Left forelimb (tissue), 1 donor: ENCODE measurements around the gene GABRB2.
"Not testable (repeated sequence)": the region's sequence is repeated elsewhere in the genome, so short reads cannot be mapped to it uniquely, and the experiment has no call there.

ENCODE experiments used
- DNase-seq: peaks from one replicate; pipeline ENCODE4 v3.0.0-alpha.2; 2018; ENCODE audit warnings: low spot score

GABRB2 gene

DNA sequence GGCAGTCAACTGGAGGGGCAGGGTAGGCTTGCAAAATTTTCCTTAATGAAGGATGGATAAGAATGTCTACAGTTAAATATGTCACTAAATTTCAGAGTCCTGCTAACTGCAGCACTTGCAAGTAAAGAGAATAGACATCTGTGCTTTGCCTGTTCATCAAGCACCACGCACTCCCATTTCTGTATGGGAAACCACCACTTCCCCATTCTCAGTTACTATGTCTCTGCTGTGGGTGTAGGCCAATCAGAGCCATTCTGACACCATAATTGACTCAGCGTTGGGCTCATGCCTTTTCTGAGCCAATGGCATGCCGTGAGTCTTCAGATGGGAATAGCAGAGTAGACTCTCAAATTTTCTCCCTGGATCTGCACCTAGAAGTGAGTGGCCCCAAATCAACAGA lies 247.5 kb downstream of the GABRB2 start:
- no peak for DNase-seq

DNA sequence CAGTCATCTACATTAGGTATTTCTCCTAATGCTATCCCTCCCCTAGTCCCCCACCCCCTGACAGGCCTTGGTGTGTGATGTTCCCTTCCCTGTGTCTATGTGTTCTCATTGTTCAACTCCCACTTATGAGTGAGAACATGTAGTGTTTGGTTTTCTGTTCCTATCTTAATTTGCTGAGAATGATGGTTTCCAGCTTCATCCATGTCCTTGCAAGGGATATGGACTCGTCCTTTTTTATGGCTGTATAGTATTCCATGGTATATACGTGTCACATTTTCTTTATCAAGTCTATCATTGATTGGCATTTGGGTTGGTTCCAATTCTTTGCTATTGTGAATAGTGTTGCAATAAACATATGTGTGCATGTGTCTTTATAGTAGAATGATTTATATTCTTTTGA lies 249.1 kb downstream of the GABRB2 start:
- DNase-seq: not testable (repeated sequence)

- DNase-seq: no peak
Observed at GRCh38 chr5:161295721-161296250, 250.7 kb downstream of the GABRB2 start.

DNA sequence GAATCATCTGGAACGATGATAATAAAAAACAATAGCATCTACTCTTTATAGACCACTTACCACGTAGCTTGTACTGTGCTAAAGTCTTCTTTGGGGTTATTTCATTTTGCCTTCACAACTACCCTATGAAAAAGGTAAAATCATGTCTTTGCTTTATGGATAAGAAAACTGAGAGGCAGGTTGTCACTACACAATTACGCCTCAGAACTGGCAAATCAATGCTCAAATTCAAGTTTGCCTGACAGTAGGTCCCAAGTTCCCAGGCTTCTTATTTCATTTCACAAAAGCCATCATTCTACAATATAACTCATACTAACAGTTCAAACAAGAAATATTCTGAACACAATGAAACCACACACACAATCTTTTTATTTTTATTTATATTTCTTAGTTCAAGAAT lies 258.5 kb downstream of the GABRB2 start:
- DNase-seq: no peak

- DNase-seq: no peak
Observed at GRCh38 chr5:161287436-161287835, 259.1 kb downstream of the GABRB2 start.

GRCh38 chr5:161286066-161286655 lies 260.4 kb downstream of the GABRB2 start:
- DNase-seq: no peak

DNA sequence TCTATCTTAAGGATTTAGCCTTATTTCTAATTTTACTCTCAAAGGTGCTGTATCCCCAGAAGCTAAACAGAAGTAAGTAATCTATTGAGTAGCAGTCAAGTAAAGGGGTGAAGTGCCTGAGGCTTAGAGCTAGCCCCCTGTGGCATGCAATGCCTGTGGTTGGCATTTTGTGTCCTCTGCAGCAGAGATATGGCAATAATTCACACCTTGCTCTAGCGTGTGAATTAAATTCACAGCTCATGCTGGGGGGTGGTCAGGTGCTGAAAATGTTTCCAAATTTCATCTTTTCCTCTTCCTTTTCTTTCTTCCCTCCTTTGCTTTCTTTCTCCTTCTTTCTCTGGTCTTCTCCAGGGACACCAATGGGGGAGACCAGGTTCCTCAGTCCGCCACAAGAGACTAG lies 262.1 kb downstream of the GABRB2 start:
- DNase-seq: no peak

DNA sequence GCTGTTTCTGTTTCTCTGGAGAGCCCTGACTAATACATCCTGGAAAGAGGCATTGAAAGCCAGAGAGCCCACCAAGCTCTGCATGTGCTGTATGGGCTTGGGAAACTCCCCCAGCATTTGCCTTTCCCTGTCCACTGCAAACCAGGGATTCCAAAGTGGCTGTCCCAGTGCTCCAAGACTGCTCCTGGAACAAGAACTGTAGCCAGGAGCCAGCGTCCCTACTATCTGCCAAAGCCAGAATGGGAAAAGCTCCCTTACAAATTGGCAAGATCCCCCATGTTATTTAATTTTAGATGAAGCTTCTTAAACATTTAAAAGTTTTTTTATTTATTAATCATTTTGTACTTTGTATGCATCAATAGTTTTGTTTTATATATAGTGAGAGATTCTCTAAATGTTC lies 263.2 kb downstream of the GABRB2 start:
- DNase-seq: no peak

GRCh38 chr5:161278739-161279660 lies 267.5 kb downstream of the GABRB2 start:
- DNase-seq: no peak

DNA sequence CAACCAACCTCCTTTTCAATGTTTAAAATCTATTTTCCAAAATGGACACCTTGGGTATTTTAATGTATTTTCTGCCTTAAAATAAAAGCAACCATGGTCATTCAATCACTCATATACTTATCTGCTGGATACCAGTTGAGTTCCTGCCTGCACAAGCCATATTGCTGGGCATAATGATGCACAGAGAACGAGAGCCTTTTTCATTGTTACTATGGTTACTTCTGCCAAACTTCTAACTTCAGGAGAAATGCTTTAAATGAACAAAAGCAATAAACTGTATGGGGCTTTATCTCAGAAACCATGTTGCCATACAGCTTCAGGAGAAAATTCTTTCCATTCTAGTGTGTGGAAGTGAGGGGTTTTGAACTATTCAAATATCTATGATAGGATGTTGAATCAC lies 269.5 kb downstream of the GABRB2 start:
- DNase-seq: no peak

DNA sequence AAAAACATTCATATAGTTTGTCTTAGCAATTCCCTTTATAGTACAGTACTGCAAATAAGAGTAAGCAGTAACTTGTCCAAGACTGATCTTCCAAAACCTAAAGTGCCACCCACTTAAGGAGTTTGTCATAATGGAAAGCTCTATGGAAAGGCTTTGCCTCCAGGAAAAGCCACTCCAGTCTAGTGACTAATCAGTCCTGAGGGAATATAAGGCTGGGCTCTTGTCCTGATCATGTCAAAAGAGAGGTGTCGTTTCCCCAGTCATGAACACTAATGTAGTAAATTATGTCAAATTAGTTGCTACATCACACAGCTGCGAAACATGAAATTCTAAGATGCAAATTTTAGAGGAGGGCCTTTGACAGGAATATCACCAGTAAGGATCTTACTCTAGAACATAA lies 271.6 kb downstream of the GABRB2 start:
- DNase-seq: no peak

DNA sequence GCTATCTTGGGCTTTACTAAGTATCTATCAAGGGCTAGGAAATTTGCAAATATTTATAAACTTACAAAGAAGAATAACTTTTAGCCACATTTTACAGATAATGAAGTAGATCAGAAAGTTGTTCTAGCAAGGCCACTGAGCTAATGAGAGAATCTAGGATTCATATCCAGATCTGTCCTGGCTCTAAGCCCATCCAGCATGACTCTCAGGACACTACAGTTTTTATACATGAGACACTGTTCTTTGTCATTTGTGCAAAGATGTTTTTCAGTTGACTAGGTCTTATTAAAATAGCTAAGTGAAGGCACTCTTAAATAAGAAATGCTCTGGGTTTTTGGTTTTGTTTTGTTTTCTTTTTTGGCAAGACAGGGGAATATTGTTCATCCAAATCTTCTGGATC lies 273.1 kb downstream of the GABRB2 start:
- DNase-seq: no peak

DNA sequence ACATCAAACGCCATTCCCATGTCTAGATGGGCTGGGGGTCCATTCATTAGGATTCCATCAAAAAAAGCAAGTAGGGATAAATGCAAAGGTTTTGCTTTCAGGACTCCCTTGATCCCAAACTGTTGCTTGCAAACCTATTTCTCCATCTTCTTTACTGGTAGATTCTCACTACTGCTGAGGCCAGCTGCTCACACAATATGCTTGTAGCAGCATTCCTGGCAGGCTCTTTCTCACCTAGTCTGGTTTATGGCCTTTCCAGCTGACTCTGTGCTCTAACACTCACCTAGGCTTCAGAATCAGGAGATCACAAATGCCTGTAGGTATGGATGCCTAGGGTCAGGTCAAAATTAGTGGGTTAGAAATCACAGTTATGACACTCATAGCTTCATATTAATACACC lies 274.7 kb downstream of the GABRB2 start:
- DNase-seq: no peak

GRCh38 chr5:161269125-161269524 lies 277.4 kb downstream of the GABRB2 start:
- DNase-seq: no peak

- no peak for DNase-seq
Observed at GRCh38 chr5:161266954-161267353, 279.6 kb downstream of the GABRB2 start.

GRCh38 chr5:161265006-161265405 lies 281.5 kb downstream of the GABRB2 start:
- DNase-seq: no peak

DNA sequence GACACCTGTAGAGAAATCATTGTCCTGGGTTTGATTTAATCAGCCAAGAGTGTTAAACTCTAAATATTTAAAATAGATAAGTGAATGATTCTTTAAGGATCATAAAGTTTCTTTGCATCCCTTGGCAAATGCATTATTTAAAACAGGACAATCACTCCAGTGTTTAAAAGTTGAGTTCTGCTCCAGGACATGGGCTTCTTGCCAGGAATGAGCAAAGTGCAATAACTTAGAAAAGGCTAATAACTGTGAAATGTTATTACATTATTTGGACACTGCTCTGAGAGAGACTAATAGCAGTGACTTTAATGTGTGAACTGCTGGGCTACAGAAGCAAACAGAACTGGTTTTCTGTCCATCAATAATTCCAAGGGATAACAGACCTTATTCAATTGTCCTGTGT lies 283.3 kb downstream of the GABRB2 start:
- no peak for DNase-seq

DNA sequence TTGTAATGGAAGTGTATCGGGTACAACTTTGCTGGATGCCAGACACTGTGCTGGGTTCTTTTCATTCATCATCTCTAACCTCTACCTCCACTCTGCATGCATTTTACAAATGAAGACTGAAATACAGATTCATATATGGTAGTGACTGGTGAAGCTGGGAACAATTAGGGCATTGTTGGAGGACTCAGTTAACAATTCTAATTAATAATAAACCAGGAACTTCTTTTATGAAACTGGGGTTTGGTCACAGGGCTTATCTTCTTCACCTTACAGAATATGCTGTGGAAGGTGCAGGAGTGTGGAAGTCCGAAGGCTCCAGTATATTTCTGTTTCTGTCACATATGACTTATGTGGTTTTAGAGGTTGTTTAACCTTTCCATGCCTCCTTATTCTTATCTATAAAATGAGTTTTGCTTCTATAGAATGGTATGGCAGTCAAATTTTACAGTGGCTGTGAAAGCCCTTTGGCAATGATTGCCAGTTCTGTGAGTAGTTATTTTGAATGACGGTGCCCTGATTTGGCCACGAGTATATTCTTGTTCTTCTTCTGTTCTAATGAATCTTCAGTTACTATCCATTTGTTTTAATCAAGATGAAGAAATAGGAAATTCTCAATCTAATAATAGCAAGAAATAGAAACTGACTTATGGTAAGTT lies 284.7 kb downstream of the GABRB2 start:
- DNase-seq: no peak

GRCh38 chr5:161258438-161258837 lies 288.1 kb downstream of the GABRB2 start:
- no peak for DNase-seq

- no peak for DNase-seq
Observed at GRCh38 chr5:161256957-161257356, 289.6 kb downstream of the GABRB2 start.

GRCh38 chr5:161252955-161253354 lies 293.6 kb downstream of the GABRB2 start:
- DNase-seq: not testable (repeated sequence)

DNA sequence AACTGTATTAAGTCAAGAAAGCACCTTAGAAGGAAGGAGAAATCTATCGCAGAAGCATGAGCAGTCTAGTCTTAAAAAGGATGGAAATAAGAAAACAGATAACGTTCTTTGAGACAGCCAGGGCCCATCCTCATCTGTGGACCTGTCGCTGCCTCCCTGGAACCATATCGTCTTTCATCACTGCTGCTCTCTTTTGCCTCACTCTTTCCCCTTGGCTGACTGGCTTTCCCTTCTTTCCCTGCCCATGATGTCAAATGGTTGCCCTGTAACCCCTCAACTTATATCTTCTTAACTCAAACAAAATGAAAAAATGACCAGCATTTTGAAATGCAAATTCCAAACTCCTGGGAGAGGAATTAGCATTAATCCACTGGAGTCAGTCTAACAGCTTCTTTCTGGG lies 299.8 kb downstream of the GABRB2 start:
- no peak for DNase-seq

GRCh38 chr5:161245846-161246245 lies 300.7 kb downstream of the GABRB2 start:
- DNase-seq: not testable (repeated sequence)
